Ovary (tissue), 9 donors: ENCODE data around the gene GTF3C6. TPM values are rescaled to one million over a fixed set of nuclear protein-coding genes. Genes with fewer than 3 reads are reported as not detected.
"Not testable (repeated sequence)": the region's sequence is repeated elsewhere in the genome, so short reads cannot be mapped to it uniquely, and the experiment has no call there.

ENCODE experiments used
- DNase-seq, 5 donors: peaks; one replicate each; pipeline ENCODE4 v3.0.0-alpha.2; 2019 to 2020
- H3K27ac ChIP-seq, 2 donors: fragments of 200-600 bp; one replicate each; pipeline versions ENCODE4 v1.5.1 to v1.8.0; 2019 to 2022
- H3K27me3 ChIP-seq: fragments of 200-600 bp; one replicate; pipeline ENCODE4 v1.8.0; 2022
- H3K36me3 ChIP-seq: fragments of 200-600 bp; sonication (generic); one replicate; pipeline ENCODE4 v1.5.1; 2019
- H3K4me1 ChIP-seq: one replicate; pipeline ENCODE4 v1.8.1; 2013; ENCODE audit warnings: mild to moderate bottlenecking, moderate library complexity; ENCODE audit not compliant: insufficient read depth
- H3K4me3 ChIP-seq: fragments of 200-600 bp; sonication (generic); one replicate; pipeline ENCODE4 v1.5.1; 2017
- H3K9me3 ChIP-seq, 2 donors: fragments of 200-600 bp in 1 of 2; sonication (generic) in 1 of 2; one replicate each; pipeline versions ENCODE4 v1.5.1 to v1.8.1; 2013 to 2019; ENCODE audit warnings: mild to moderate bottlenecking in 1 of 2, moderate library complexity in 1 of 2
- EP300 ChIP-seq: sonication (generic); formaldehyde crosslinking; IDR thresholded peaks from one replicate; pipeline ENCODE4 v1.6.1; 2017; ENCODE audit warnings: antibody characterized with exemption
- POLR2A ChIP-seq: fragments of 450-650 bp; IDR thresholded peaks from one replicate; pipeline ENCODE4 v1.6.1; 2017; ENCODE audit warnings: antibody characterized with exemption, mild to moderate bottlenecking, moderate library complexity
- WGBS, 3 donors: extraction: QIAGEN DNeasy Blood & Tissue Kit in 1 of 3; methylation state at CpG; one replicate each; pipeline versions ENCODE4 v1.1.5 to v1.1.7; 2013 to 2017; 5-methylcytosine and 5-hydroxymethylcytosine counted together
- intact Hi-C, 4 donors: fragments of 100-400 bp; cut with DNase I; formaldehyde crosslinking; loops; one replicate each; pipeline versions ENCODE4 v1.11.0 to v1.15.1; 2022 to 2023
- polyA plus RNA-seq, 2 donors: library from polyadenylated mRNA; stranded (reverse); fragments of 200-250 nt in 1 of 2; fragments of 350-450 nt in 1 of 2; fragmentation: Illumina TruSeq in 1 of 2; extraction: RNeasy Lipid Tissue Mini Kit (QIAGEN cat#74804) in 1 of 2; gene quantifications; one replicate each; pipeline ENCODE4 v1.2.3, GENCODE V29; 2013 to 2014
- total RNA-seq, 7 donors: library from RNA; depleted of rRNA in 2 of 7; stranded (reverse); fragments of >200 nt in 2 of 7; fragmentation: NEBNext Ultra II Directional in 3 of 7; extraction: Animal tissue kit (Norgen Biotek cat#: 25700) in 3 of 7; gene quantifications; one replicate each; pipeline versions ENCODE4 v1.1.0 to v1.2.4, GENCODE V29; 2016 to 2023
- TF ChIP-seq, protein P1 (sequence below), 3 donors: fragments of 450-650 bp in 2 of 3; fragments of 200-600 bp in 1 of 3; IDR thresholded peaks; one replicate each; pipeline versions ENCODE4 v1.5.1 to v1.8.0; 2016 to 2022; ENCODE audit warnings: antibody characterized with exemption in 3 of 3, mild to moderate bottlenecking in 1 of 3
- donor health status: DM: no; HTN: no; CAD: no; lungs with moderate emphysema.
- donor health status: DM: no; HTN: no; CAD: no.
- donor health status: Bipolar disorder and iron deficiency.
- donor health status: DM: yes; HTN: yes; CAD: no.
- donor health status: DM: no; HTN: no; CAD: no.
- donor health status: DM: yes; HTN: yes; CAD: no.

The GTF3C6 gene
- total and polyA plus RNA-seq, 9 donors, result 16.5 to 83.9 (median 47.8) TPM

GRCh38 chr6:111012143-111012452 lies 53.6 kb downstream of the GTF3C6 start:
- TF ChIP-seq, protein P1, sequence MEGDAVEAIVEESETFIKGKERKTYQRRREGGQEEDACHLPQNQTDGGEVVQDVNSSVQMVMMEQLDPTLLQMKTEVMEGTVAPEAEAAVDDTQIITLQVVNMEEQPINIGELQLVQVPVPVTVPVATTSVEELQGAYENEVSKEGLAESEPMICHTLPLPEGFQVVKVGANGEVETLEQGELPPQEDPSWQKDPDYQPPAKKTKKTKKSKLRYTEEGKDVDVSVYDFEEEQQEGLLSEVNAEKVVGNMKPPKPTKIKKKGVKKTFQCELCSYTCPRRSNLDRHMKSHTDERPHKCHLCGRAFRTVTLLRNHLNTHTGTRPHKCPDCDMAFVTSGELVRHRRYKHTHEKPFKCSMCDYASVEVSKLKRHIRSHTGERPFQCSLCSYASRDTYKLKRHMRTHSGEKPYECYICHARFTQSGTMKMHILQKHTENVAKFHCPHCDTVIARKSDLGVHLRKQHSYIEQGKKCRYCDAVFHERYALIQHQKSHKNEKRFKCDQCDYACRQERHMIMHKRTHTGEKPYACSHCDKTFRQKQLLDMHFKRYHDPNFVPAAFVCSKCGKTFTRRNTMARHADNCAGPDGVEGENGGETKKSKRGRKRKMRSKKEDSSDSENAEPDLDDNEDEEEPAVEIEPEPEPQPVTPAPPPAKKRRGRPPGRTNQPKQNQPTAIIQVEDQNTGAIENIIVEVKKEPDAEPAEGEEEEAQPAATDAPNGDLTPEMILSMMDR (IDR thresholded peaks at IDR 0.05), result no peak
- TF ChIP-seq POLR2A, result no peak
- no peak for TF ChIP-seq EP300
- Histone ChIP-seq H3K27ac (no peak overlapping the region), H3K36me3 (no peaks in the 10 kb centered on the region), H3K4me3 (no peak overlapping the region), H3K9me3 (no peaks in the 10 kb centered on the region), H3K4me1 (peaks cover 3% of the 10 kb centered on the region), H3K27me3 (no peaks in the 10 kb centered on the region)
- WGBS, 3 donors, result 77 to 91% (median 91%) methylated on average over 2 of the region's 2 CpGs
- DNase-seq, result no peak
- intact Hi-C loops, result no loop called here

DNA sequence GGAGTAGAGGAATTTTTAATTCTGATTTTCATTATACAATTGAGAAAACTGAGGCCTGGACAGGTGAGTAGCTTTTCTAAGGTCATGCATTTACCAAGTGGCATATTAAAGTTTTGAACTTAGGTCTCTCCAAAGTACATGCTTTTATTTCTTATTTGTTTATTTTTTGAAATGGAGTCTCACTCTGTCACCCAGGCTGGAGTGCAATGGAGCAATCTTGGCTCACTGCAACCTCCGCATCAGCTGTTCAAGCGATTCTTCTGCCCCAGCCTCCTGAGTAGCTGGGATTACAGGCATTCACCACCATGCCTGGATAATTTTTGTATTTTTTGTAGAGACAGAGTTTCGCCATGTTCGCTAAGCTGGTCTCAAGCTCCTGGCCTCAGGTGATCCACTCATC lies 54.0 kb downstream of the GTF3C6 start:
- intact Hi-C loops, DNase-seq, H3K36me3 ChIP-seq, H3K4me1 ChIP-seq, H3K9me3 ChIP-seq, H3K4me3 ChIP-seq, H3K27ac ChIP-seq, H3K27me3 ChIP-seq: not testable (repeated sequence)
- 72 to 98% (median 97%) methylated on average over 4 of the region's 4 CpGs for WGBS, 3 donors

GRCh38 chr6:111013144-111013915 lies 54.8 kb downstream of the GTF3C6 start:
- no peak overlapping the region for H3K27ac ChIP-seq
- H3K27me3 ChIP-seq, result no peaks in the 10 kb centered on the region
- H3K4me3 ChIP-seq, result no peak overlapping the region
- no peak for DNase-seq
- intact Hi-C loops, result no loop called here
- no peaks in the 10 kb centered on the region for H3K9me3 ChIP-seq
- H3K36me3 ChIP-seq, result no peaks in the 10 kb centered on the region
- no peak for TF ChIP-seq POLR2A
- no peak for TF ChIP-seq EP300
- TF ChIP-seq, protein P1 (IDR thresholded peaks at IDR 0.05), result no peak
- H3K4me1 ChIP-seq, result peaks cover 3% of the 10 kb centered on the region
- 64 to 75% (median 68%) methylated on average over 4 of the region's 4 CpGs for WGBS, 3 donors

- no peak overlapping the region for H3K27ac ChIP-seq
- no peaks in the 10 kb centered on the region for H3K9me3 ChIP-seq
- no peak for DNase-seq
- 39 to 60% (median 44%) methylated on average over 3 of the region's 3 CpGs for WGBS, 3 donors
- H3K4me1 ChIP-seq, result peaks cover 3% of the 10 kb centered on the region
- intact Hi-C loops, result loop anchor here in 2 of 4 donors (5.0 kb wide), 2 partner anchors 197 to 462 kb away; no protein-coding TSS in a partner anchor
- no peaks in the 10 kb centered on the region for H3K36me3 ChIP-seq
- no peak for TF ChIP-seq EP300
- TF ChIP-seq, protein P1 (IDR thresholded peaks at IDR 0.05), result no peak
- no peak for TF ChIP-seq POLR2A
- no peaks in the 10 kb centered on the region for H3K27me3 ChIP-seq
- no peak overlapping the region for H3K4me3 ChIP-seq
These were observed 57.1 kb downstream of the GTF3C6 start for GRCh38 chr6:111015389-111016124.

- H3K27ac ChIP-seq, H3K9me3 ChIP-seq, H3K27me3 ChIP-seq, H3K36me3 ChIP-seq, H3K4me1 ChIP-seq, H3K4me3 ChIP-seq, DNase-seq: not testable (repeated sequence)
- intact Hi-C loops, result loop anchor here in 2 of 4 donors (5.0 kb wide), 2 partner anchors 195 to 460 kb away; no protein-coding TSS in a partner anchor
- WGBS, 3 donors, result 97 to 100% (median 98%) methylated on average over 1 to 34 of the region's 37 CpGs
These were observed 58.7 kb downstream of the GTF3C6 start for GRCh38 chr6:111017241-111017640.

Other genes starting within 250 kb of the GTF3C6 start
- gene CDK19, start 143.2 kb upstream of the GTF3C6 start, total RNA-seq, result 10 to 100 TPM in 6 of 7 donors, 1 to 10 TPM in 1; 9.8 to 20.8 (median 18.1) TPM
- 10 to 100 TPM; 12.6 to 15.7 TPM for gene CDK19, start 143.2 kb upstream of the GTF3C6 start, polyA plus RNA-seq
- gene AMD1, start 83.9 kb upstream of the GTF3C6 start, total RNA-seq, result 10 to 100 TPM; 56.2 to 67.8 (median 61.0) TPM
- gene AMD1, start 83.9 kb upstream of the GTF3C6 start, polyA plus RNA-seq, result 10 to 100 TPM; 24.4 to 38.4 TPM
- 10 to 100 TPM; 17.2 to 49.1 (median 25.8) TPM for gene RPF2, start 23.3 kb downstream of the GTF3C6 start, total RNA-seq
- gene RPF2, start 23.3 kb downstream of the GTF3C6 start, polyA plus RNA-seq, result 10 to 100 TPM; 14.8 to 24.0 TPM
- gene SLC16A10, start 128.8 kb downstream of the GTF3C6 start, total RNA-seq, result 10 to 100 TPM in 1 of 7 donors, 1 to 10 TPM in 6; 3.6 to 10.8 (median 4.6) TPM
- under 1 TPM; 0.80 to 0.98 TPM for gene SLC16A10, start 128.8 kb downstream of the GTF3C6 start, polyA plus RNA-seq